ENCODE measurements around the gene RIC8A. TPM values are rescaled to one million over a fixed set of nuclear protein-coding genes. Genes with fewer than 3 reads are reported as not detected.
A peak's percentile ranks its signal among the peaks of the same experiment; 100 is the strongest.

Gene RIC8A
- total RNA-seq, 1 donor from 2014 or later: 108 TPM

GRCh38 chr11:203945-204586 is 3.4 kb upstream of the RIC8A start:
- no peak for DNase-seq (ENCODE audit: low spot score)

- no peak for DNase-seq (ENCODE audit: low spot score)
These were observed 2.9 kb upstream of the RIC8A start for GRCh38 chr11:204587-205109.

- DNase-seq (ENCODE audit: low spot score): no peak
These were observed 2.1 kb upstream of the RIC8A start for GRCh38 chr11:205221-206001.

GRCh38 chr11:206002-206384 is 1.5 kb upstream of the RIC8A start:
- no peak for DNase-seq (ENCODE audit: low spot score)

GRCh38 chr11:206526-207207 is 841 bp upstream of the RIC8A start:
- DNase-seq (ENCODE audit: low spot score): no peak

- DNase-seq (ENCODE audit: low spot score): peak; percentile 65
These were observed 314 bp downstream of the RIC8A start for GRCh38 chr11:207863-208180.

GRCh38 chr11:208181-208916 is 841 bp downstream of the RIC8A start:
- peak; percentile 87 for DNase-seq (ENCODE audit: low spot score)

- no peak for DNase-seq (ENCODE audit: low spot score)
These were observed 1.4 kb downstream of the RIC8A start for GRCh38 chr11:208917-209260.

- DNase-seq (ENCODE audit: low spot score): no peak
These were observed 2.0 kb downstream of the RIC8A start for GRCh38 chr11:209275-210121.

GRCh38 chr11:210122-210802 is 2.8 kb downstream of the RIC8A start:
- DNase-seq (ENCODE audit: low spot score): no peak

GRCh38 chr11:210803-211180 is 3.3 kb downstream of the RIC8A start:
- DNase-seq (ENCODE audit: low spot score): no peak

- DNase-seq (ENCODE audit: low spot score): no peak
These were observed 3.8 kb downstream of the RIC8A start for GRCh38 chr11:211295-211694.

GRCh38 chr11:211741-212140 is 4.2 kb downstream of the RIC8A start:
- DNase-seq (ENCODE audit: low spot score): no peak

- DNase-seq (ENCODE audit: low spot score): no peak
These were observed 4.9 kb downstream of the RIC8A start for GRCh38 chr11:212150-213100.

GRCh38 chr11:213111-213510 is 5.6 kb downstream of the RIC8A start:
- DNase-seq (ENCODE audit: low spot score): no peak

- no peak for DNase-seq (ENCODE audit: low spot score)
These were observed 6.6 kb downstream of the RIC8A start for GRCh38 chr11:214083-214482.

- DNase-seq (ENCODE audit: low spot score): no peak
These were observed 8.1 kb downstream of the RIC8A start for GRCh38 chr11:215581-216037.

GRCh38 chr11:216081-216974 is 8.8 kb downstream of the RIC8A start:
- no peak for DNase-seq (ENCODE audit: low spot score)
